Stimulated activated CD8-positive, alpha-beta memory T cell treated with anti-CD3 and anti-CD28 coated beads, Interleukin-4, amount 100 ng/mL, for 1 hour (primary cell): ENCODE data around the gene CCDC97.

ENCODE experiments used
- DNase-seq, 2 donors: peaks; one replicate each; pipeline ENCODE4 v3.0.0-alpha.2; 2020; ENCODE audit warnings: low read depth in 2 of 2, low spot score in 1 of 2

Gene CCDC97

GRCh38 chr19:41319500-41320184 is 9.7 kb downstream of the CCDC97 start:
- DNase-seq = no peak

GRCh38 chr19:41320185-41320518 is 10.2 kb downstream of the CCDC97 start:
- DNase-seq = no peak

- DNase-seq = no peak
These were observed 10.6 kb downstream of the CCDC97 start for GRCh38 chr19:41320568-41320967.

GRCh38 chr19:41321204-41321599 is 11.2 kb downstream of the CCDC97 start:
- no peak for DNase-seq

DNA sequence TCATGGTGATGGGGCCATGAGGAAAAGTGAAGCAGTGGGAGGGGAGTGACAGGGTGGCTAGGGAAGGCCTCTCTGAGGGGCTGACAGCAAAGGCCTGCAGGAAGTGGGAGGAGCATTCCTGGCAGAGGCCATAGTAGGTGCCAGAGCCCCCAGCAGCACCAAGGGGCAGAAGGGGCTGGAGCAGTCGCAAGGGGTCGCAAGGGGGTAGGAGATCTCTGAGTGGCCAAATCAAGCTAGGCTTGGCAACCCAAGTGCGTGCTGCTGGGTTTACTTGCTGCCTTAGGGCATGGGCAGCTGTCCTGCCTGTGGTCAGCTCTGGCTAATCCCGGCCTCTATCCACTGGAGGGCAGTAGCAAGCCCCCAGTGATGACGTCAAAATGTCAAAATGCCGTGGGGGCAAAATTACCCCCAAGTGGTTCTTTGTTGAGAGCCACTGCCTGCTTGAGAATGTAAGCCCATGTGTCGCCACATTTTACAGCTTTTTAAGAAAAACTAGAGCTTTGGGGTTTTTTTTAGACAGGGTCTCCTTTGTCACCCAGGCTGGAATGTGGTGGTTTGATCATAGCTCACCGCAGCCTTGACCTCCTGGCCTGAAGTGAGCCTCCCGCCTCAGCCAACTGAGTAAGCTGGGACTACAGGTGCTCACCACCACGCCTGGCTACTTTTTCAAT is 11.8 kb downstream of the CCDC97 start:
- DNase-seq = no peak

- DNase-seq = no peak
These were observed 12.5 kb downstream of the CCDC97 start for GRCh38 chr19:41322451-41322850.

DNA sequence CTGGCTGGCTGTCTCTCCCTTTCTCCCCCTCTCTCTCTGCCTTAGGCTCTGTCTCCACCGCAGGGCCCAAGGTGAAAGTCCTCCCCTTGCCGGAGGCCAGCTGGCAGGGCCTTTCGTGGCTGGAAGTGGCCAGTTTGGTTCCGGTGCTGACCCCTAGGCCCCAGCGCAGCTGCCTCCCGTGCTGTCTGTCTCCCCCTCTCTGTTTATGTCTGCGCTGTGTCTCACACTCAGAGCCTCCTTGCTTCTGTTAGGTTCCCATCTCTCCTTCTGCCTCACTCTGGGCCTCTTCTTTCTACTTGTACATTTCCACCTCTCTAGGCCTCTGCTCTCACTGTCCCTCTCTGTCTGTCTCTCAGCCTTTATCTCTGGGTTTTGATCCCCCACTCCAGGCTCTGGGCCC is 13.1 kb downstream of the CCDC97 start:
- DNase-seq = no peak

DNA sequence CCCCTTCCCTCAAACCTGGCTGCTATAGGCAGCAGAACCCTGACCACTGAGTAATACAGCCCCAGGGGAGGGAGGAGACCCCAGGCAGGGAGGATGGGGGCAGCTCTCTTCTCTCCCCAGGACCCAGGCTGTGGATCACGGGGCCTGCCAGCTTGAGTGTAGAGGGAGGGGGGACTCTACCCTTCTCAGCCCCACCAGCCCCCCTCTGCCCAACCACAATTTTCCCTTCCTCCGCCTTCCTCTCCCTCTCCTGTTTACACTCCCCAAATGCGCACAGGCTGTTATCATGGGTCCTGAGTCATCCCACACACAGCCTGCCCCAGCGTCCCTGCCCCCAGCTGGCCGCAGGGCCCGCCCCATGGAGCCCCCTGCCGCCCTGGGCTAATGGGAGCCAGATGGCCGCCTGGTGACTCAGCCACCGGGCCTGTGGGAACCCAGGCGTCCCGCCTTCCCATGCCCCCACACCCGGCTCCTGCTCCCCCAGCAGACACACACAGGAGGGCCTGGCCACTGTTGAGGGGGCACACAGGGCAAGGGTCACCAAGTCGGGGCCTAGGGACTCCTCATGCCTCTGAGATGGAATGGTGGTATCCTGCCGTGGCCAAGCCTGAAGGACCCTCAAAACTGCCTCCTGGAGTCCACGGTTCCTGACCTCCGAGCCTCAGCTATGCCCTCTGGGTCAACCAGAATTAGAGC is 13.6 kb downstream of the CCDC97 start:
- DNase-seq = no peak

- DNase-seq = no peak
These were observed 14.3 kb downstream of the CCDC97 start for GRCh38 chr19:41324231-41324702.

- no peak for DNase-seq
These were observed 15.1 kb downstream of the CCDC97 start for GRCh38 chr19:41324921-41325639.

DNA sequence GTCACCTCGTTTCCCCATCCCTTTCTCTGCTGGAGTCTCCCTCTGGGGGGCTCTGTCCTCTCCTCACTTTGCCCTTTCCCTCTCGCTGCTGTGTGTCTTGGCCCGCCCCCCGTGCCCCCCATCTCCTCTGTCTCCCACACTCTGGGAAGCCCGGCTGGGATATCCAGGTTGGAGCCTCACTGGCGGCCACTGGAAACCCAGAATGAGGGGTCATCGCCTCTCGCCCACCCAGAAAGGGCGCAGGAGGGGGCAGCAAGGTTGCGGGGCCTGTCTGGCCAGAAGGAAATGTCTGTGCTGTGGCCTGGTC is 15.6 kb downstream of the CCDC97 start:
- no peak for DNase-seq

DNA sequence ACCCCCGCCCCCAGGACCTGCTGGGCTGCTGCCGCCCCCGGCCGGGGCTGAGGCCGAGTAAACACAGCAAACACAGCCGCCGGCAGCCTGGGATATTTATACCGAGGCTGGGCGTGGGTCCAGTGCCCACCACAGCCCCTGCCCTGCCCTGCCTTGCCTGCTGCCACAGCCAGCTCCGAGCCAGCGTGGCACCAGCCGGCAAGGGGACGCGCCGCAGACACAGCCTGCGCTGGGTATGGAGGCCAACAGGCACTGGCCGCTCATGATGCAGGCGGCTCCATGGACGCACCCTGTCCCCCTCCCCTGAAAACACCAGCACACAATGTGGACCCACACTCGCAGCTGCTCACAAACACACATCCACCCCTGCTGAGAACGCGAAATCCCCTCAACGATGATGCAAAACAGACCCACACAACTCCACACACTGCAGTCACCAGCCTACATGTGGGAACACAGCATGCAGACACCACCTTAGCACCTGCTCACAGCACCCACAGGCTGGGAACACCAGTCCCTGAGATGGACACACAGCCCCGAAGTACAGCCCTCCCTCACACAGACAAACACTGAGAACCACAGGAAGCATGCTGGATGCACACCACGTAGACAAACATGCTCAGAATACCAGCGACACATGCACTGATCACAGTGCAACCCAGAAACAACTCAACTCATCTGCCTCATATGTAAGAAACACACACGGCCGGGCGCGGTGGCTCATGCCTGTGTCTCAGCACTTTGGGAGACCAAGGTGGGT is 16.2 kb downstream of the CCDC97 start:
- DNase-seq = no peak

- no peak for DNase-seq
These were observed 17.2 kb downstream of the CCDC97 start for GRCh38 chr19:41327076-41327575.

GRCh38 chr19:41327576-41328156 is 17.7 kb downstream of the CCDC97 start:
- DNase-seq = peak; percentile 61 to 71

- no peak for DNase-seq
These were observed 18.3 kb downstream of the CCDC97 start for GRCh38 chr19:41328157-41328841.

- no peak for DNase-seq
These were observed 18.9 kb downstream of the CCDC97 start for GRCh38 chr19:41328842-41329225.

- no peak for DNase-seq
These were observed 20.5 kb downstream of the CCDC97 start for GRCh38 chr19:41330481-41330880.

- no peak for DNase-seq
These were observed 21.1 kb downstream of the CCDC97 start for GRCh38 chr19:41330946-41331678.

GRCh38 chr19:41332000-41332399 is 22.0 kb downstream of the CCDC97 start:
- no peak for DNase-seq
